Measurements from ENCODE around the gene SUPT5H. TPM values are rescaled to one million over a fixed set of nuclear protein-coding genes. Genes with fewer than 3 reads are reported as not detected.

Gene SUPT5H
- total RNA-seq: 26.6 and 39.3 TPM in 2 replicates

GRCh38 chr19:39445196-39446111, at the start of gene SUPT5H:
SUPT5H (plus strand) TSS chr19:39445582; CDS start chr19:39445891, 309 bp downstream.
- DNase-seq (ENCODE audit: low read depth in 2 of 2): peak; percentile 98 to 99

DNA sequence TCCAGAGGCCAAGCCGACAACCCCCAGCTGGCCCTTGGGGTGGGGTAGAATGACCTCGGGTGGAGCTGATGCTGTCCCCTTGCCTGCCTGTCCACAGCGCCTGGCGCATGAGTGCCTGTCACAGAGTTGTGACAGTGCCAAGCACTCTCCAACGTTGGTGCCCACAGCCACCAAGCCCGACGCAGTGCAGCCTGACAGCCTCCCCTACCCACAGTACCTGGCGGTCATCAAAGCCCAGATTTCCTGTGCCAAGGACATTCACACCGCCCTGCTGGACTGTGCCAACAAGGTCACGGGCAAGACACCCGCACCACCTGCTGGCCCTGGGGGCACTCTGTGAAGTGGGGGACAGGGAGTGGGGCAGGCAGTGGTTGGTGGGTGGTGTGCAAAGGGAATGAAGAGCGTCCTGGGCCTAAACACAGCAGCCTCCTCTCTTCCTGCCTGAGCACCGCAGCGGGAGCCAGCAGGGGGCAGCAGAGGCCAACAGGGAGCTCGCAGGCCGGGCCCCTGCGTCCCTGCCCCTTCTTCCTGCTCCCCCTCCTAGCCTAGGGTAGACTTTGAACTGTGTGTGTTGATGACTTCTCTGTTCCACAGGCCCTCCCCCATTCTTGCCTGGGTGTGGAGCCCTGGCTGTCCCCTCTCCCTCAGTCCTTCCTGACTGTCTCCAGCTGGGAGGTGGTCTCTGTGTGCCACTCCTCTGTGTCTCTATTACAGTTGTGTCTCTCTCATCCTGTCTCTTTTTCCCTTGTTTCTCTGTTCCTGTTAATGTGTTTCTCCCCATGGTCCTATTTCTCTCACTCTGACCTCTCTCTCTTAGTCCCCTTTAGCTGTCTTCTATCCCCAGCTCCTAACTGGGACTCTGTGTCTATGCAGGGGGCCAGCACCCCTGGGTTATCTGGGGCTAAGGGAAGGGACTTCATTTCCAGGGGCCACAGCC, 47.8 kb upstream of the SUPT5H start:
- peak; percentile 87 to 91 for DNase-seq (ENCODE audit: low read depth in 2 of 2)

DNA sequence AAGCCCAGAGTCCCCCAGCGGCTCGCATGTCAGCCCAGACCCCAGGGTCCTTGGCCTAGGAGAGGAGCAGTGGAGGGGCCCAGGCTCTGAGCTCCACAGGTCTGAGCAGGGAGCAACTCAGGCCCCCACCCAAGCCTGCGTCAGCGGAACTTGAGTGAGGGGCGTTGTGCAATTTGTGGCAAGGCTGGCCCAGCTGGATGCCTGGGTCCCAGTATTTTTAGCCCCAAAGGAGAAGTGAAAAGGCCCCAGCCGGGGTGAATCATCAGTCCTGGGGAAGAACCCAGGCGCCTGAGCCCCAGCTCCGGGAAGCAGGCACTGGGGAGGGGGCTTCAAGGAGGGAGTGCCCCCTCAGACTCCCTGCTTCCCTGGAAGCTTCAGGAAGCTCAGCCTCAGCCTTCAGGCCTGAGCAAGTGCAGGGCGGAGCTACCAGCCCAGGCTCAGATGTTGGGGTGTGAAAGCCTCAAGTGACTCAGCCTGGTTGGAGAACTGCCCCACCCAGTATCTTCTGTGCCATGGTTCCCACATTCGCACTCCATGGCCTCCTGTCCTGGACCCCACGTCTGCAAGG, 47.0 kb upstream of the SUPT5H start:
- peak in 1 of 2 donors; percentile 77 for DNase-seq (ENCODE audit: low read depth in 2 of 2)

- DNase-seq (ENCODE audit: low read depth in 2 of 2): no peak
These were observed 45.7 kb upstream of the SUPT5H start for GRCh38 chr19:39399668-39400050.

DNA sequence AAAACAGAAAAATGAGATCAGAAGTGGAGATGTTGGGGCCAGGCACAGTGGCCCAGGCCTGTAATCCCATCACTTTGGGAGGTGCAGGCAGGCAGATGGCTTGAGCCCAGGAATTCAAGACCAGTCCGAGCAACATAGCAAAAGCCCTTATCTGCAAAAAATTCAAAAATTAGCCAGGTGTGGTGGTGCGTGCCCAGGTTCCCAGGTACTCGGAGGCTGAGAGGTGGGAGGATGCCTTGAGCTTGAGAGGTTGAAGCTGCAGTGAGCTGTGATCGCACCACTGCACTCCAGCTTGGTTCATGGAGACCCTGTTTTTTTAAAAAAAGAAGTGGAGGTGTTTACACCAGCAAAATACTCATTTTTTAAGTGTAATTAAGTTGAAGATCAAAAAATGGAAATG, 45.3 kb upstream of the SUPT5H start:
- DNase-seq (ENCODE audit: low read depth in 2 of 2): no peak

- no peak for DNase-seq (ENCODE audit: low read depth in 2 of 2)
These were observed 44.3 kb upstream of the SUPT5H start for GRCh38 chr19:39401070-39401548.

DNA sequence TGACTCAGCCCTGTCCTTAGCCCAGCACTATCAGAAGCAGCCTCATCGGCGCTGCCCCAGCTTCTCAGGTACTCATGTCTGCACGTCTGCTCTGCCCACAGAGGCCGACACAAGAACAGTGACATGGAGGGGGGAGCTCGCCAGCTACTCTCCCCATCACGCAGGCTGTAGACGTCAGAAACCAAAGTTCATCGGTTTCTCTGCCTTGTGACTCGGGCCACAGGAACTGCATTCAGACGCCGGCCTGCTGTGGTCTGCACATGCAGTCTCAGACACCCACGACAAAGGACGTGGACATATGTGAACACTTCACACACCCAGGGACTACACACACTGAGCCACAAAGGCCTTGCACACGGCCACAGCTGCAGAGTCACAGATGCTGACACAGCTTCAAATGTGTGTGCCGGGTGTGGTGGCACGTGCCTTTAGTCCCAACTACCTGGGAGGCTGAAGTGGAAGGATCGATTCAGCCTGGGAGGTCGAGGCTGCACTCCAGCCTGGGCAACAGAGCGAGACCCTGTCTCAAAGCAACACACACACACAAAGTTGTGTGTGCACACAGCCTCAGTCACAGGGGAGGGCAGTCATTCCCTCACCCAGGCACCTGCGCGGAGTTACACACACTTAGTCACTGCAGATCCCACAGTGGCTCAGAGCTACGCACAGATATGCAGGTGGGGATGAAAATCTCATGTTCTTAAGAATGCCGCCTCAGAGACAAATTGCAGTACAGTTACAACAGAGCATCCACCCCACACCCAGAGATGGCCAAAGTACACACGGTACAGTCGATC, 43.6 kb upstream of the SUPT5H start:
- DNase-seq (ENCODE audit: low read depth in 2 of 2): peak in 1 of 2 donors; percentile 20

- DNase-seq (ENCODE audit: low read depth in 2 of 2): peak; percentile 94 to 98
These were observed 42.8 kb upstream of the SUPT5H start for GRCh38 chr19:39402346-39403300.

- peak; percentile 99 for DNase-seq (ENCODE audit: low read depth in 2 of 2)
These were observed 41.8 kb upstream of the SUPT5H start for GRCh38 chr19:39403331-39404312.

- DNase-seq (ENCODE audit: low read depth in 2 of 2): no peak
These were observed 40.0 kb upstream of the SUPT5H start for GRCh38 chr19:39405261-39405957.

DNA sequence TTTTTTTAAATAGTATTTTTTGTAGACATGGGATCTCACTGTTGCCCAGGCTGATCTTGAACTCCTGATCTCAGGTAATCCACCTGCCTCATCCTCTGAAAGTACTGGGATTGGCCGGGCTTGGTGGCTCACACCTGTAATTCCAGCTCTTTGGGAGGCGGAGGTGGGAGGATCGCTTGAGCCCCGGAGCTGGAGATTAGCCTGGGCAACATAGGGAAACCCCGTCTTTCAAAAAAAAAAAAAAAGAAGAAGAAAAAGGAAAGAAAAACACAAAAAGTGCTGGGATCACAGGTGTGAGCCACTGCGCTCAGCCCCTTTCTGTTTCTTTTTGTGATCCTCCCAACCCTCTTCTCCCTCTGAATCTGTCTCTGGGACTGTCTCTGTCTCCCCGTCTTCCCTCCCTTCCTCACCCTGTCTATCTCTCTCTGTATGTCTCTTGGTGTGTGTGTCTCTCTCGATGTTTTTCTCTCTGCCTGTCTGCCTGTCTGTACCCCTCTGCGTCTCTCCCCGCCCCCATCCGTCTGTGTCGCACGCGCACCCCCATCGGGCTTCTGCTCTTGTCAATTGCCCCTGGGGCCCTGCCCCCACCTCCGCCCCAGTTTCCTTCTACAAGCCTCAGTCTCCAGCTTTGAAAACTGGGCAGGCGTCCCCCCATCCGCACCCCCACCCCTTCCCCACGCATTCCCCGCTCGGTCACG, 39.3 kb upstream of the SUPT5H start:
- DNase-seq (ENCODE audit: low read depth in 2 of 2): no peak

GRCh38 chr19:39406656-39407409, 38.5 kb upstream of the SUPT5H start, which contains the start of gene ZFP36:
ZFP36 (plus strand) TSS chr19:39406847; CDS start chr19:39406905, 58 bp downstream.
- peak; percentile 84 to 94 for DNase-seq (ENCODE audit: low read depth in 2 of 2)

DNA sequence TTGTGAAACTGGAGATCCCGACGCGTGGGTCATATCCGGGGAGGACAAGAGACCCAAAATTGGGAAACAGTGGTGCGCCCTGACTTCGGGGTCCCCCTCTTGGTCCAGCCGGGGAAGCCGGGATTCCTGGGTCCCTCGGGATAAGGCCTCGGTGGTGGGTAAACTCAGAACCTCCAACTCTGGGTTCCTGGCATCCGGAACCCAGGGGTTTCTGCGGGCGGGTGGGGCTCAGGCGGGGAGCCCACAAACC, 38.0 kb upstream of the SUPT5H start:
- no peak for DNase-seq (ENCODE audit: low read depth in 2 of 2)

- DNase-seq (ENCODE audit: low read depth in 2 of 2): peak; percentile 36 to 41
These were observed 37.6 kb upstream of the SUPT5H start for GRCh38 chr19:39407660-39408391.

GRCh38 chr19:39408392-39409207, 36.8 kb upstream of the SUPT5H start:
- peak; percentile 44 to 69 for DNase-seq (ENCODE audit: low read depth in 2 of 2)

Measured in lung microvascular endothelial cell (primary cell).